Measurements from ENCODE around the gene ARHGAP25.

DNA sequence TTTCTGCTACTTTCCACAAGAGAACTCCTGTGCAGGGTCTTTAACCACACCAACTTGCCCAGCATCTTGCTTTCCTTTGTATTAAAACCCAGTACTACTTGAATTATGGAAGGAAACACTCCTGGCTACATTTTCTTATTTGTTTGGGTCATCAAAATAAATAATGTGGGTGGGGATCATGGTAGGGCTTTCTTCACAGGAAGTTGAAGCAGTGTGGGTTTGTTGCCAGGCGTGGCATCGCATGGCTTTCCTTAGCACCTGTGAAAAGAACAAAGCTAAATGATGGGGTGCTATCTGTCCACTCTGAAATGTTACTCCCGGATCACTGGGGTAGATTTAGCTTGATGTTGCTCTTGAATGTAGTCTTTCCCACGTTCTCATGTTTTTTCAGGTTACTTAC is 18.7 kb downstream of the ARHGAP25 start:
- no peak for TF ChIP-seq POLR2A (IDR thresholded peaks at IDR 0.05; ENCODE audit: low read depth, low read length)
- TF ChIP-seq, protein P1, sequence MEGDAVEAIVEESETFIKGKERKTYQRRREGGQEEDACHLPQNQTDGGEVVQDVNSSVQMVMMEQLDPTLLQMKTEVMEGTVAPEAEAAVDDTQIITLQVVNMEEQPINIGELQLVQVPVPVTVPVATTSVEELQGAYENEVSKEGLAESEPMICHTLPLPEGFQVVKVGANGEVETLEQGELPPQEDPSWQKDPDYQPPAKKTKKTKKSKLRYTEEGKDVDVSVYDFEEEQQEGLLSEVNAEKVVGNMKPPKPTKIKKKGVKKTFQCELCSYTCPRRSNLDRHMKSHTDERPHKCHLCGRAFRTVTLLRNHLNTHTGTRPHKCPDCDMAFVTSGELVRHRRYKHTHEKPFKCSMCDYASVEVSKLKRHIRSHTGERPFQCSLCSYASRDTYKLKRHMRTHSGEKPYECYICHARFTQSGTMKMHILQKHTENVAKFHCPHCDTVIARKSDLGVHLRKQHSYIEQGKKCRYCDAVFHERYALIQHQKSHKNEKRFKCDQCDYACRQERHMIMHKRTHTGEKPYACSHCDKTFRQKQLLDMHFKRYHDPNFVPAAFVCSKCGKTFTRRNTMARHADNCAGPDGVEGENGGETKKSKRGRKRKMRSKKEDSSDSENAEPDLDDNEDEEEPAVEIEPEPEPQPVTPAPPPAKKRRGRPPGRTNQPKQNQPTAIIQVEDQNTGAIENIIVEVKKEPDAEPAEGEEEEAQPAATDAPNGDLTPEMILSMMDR (IDR thresholded peaks at IDR 0.05; ENCODE audit: extremely low read depth in 1 of 2, insufficient read depth in 1 of 2, low read depth in 1 of 2, low read length in 2 of 2), result no peak
- TF ChIP-seq FOS (IDR thresholded peaks at IDR 0.05; ENCODE audit: borderline replicate concordance, insufficient read depth, low read length), result no peak
- no peak for TF ChIP-seq EZH2 (IDR thresholded peaks at IDR 0.05; ENCODE audit: borderline replicate concordance, low read depth, low read length, severe bottlenecking)
- no peak for TF ChIP-seq POLR2AphosphoS5 (IDR thresholded peaks at IDR 0.05; ENCODE audit: insufficient read depth, low read depth, low read length)

Data from endothelial cell of umbilical vein (primary cell).